Activated T-helper 9 cell treated with anti-CD3 and anti-CD28 coated beads, Interleukin-2, amount 50 U/mL, for 16 hours (primary cell): Measurements from ENCODE around the gene BMPR1A.

Source experiments
- DNase-seq: peaks from one replicate; pipeline ENCODE4 v3.0.0-alpha.2; 2020; ENCODE audit warnings: low read depth

BMPR1A gene

GRCh38 chr10:86802473-86803108 is 46.2 kb downstream of the BMPR1A start:
- no peak for DNase-seq

- DNase-seq, result no peak
Measured at GRCh38 chr10:86803156-86803555, 46.7 kb downstream of the BMPR1A start.

DNA sequence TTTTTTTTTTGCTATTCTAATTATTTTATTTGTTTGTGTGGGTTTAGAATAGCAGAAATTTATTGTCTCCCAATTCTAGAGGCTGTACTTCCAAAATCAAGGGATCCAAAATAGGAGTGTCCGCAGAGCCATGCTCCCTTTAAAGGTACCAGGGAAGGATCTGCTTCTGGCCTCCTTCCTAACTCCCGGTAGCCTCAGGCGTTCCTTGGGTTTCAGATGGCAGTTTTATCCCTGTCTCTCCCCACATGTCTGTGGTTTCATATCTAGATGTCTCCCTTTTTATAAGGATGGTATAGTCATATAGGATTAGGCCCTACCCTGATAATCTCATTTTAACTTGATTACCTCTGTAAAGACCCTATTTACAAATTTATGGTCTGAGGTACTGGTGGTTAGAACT is 48.4 kb downstream of the BMPR1A start:
- no peak for DNase-seq

GRCh38 chr10:86813101-86813500 is 56.7 kb downstream of the BMPR1A start:
- DNase-seq, result no peak

DNA sequence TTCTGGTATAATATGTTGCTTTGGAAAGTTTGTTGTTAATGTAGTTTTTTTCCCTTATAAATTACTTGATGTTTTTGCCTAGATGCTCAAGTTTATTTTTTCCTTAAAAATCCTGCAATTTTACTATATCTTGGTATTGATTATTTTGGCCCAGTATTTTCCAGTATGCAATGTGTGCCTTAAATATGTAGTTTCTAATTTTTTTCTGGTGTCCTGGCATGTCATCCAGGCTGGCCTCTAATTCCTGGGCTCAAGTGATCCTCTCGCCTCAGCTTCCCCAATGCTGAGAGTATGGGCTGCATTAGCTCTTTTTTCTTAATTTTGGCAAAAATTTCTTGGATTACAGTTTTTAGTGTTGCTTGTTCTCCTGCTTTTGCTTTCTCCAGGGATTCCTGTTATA is 57.6 kb downstream of the BMPR1A start:
- no peak for DNase-seq

- DNase-seq, result no peak
Measured at GRCh38 chr10:86815035-86815617, 58.7 kb downstream of the BMPR1A start.

- DNase-seq, result no peak
Measured at GRCh38 chr10:86815640-86816039, 59.2 kb downstream of the BMPR1A start.

DNA sequence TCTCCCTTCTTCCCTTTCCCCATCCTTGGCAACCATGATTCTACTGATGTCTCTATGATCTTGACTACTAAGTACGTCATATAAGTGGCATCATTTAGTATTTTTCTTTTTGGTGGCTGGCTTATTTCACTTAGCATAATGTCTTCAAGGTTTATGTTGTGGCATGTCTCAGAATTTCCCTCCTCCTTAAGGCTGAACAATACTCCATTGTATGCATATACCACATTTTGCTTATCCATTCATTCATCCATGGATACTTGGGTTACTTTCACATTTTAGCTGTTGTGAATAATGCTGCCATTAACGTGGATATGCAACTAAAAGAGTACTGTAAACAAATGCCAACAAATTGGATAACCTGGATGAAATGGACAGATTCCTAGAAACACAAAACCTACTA is 60.8 kb downstream of the BMPR1A start:
- no peak for DNase-seq

GRCh38 chr10:86819567-86819966 is 63.1 kb downstream of the BMPR1A start:
- no peak for DNase-seq

DNA sequence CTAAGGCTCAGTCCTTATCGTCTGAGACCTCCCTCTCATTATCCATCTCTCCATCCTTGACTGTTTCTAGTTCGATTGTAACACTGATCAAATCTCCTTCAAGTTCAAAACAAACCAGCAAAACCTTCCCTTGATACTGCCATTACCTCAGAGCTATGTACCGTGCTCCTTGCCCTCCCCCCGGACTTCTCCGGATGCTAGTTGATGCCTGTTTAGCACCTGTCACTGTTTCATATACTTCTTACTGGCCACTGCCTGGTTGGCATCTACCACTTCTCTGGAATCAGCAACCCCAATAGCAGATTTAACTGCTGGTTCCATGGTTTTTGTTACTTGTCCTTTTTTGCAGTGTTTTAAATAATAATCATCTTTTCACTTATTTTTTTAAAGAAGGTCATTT is 64.1 kb downstream of the BMPR1A start:
- no peak for DNase-seq

DNA sequence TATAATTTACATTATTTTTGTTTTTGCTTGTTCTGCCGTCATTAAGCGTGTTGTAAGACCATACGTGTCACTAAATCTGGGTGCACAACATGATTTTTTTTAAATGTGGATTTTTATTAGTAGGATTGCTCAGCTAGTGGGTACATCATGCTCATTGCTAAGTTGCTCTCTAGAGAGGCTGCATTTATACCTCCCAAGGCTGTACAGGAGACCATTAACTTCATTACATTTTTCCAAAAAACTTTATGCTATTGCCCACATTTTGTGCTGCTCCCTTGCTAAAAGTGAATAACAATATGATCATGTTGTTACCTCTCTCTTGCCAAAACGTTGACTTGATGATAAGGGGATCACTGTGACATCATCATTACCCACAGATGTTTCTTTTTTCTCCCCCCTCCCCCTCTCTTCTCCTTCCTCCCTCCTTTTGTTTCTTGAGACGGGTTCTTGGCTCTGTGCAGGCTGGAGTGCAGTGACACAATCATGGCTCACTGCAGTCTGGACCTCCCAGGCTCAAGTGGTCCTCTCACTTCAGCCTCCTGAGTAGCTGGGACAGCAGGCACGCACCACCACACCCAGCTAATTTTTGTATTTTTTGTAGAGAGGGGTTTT is 65.1 kb downstream of the BMPR1A start:
- no peak for DNase-seq

GRCh38 chr10:86823565-86823964 is 67.1 kb downstream of the BMPR1A start:
- DNase-seq, result no peak

GRCh38 chr10:86824151-86824550 is 67.7 kb downstream of the BMPR1A start:
- DNase-seq, result no peak

- DNase-seq, result no peak
Measured at GRCh38 chr10:86825366-86825765, 68.9 kb downstream of the BMPR1A start.

DNA sequence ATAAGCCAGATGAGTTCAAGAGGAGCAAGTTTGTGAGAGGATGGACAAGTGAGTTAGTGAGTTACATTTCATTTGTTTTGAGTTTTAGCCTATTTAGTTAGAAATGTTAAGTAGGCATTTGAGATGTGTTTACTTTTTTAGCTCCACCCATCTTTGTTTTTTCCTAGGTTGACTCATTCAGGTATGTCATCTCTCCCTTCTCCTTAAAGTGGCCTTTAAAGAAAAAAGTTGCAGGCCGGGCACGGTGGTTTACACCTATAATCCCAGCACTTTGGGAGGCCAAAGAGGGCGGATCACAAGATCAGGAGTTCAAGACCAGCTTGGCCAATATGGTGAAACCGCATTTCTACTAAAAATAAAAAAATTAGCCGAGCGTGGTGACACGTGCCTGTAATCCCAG is 71.2 kb downstream of the BMPR1A start:
- no peak for DNase-seq

DNA sequence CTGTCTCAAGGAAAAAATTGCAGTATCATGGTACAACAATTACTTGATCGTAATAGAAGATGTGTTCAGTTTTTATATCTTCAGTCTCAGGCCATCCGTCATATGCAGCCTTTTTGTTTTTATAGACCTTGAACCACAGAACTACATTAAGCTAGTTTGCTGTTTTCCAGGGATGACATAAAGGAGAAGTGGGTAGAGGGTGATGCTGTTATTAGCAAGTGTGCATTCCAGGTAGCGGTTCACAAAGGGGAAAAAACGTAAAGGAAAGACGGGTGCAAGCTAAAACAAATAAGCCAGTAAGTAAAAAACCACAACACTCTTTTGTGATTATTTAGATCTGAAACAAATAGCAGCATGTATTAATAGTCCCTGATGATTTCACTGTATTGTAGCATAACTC is 71.7 kb downstream of the BMPR1A start:
- no peak for DNase-seq

DNA sequence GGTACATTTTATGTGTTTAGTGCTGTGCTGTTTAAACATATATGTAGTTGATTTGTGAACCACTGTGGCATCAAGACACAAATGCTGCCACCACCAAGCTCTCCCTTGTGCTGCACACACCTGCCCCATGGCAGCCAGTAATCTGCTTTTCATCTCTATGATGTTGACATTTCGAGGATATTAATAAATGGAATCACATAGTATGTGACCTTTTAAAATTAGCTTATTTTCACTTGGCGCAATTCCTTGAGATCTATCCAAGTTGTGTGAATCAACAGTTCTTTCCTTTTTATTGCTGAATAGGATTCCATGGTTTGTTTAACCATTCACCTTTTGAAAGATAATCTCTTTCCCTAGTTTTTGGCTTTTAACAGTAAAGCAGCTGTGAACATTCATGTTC is 73.1 kb downstream of the BMPR1A start:
- no peak for DNase-seq

DNA sequence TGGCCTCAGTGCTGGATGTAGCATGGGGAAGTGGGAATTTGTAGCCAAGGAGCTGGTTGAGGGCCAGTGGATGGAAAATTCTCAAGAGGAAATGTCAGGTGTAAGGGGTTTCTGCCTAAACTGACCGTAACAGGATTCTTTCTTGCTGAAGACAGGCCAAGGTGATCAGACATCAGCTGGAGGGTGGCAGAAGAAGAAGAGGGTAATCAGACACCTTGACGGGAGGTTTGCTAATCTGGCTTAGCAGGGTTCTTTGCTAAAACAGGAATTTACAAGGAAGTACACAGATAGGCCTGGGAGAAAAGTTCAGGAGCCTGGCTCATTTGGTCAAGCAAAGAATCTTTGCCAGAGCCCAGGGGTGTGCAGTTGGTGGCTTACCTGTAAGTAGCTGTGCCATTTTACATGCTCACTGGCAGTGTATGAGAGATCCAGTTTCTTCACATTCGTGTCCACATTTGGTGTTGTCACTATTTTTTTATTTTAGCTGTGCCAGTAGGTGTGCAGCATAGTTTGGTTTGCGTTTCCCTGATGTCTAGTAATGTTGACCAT is 73.7 kb downstream of the BMPR1A start:
- no peak for DNase-seq

DNA sequence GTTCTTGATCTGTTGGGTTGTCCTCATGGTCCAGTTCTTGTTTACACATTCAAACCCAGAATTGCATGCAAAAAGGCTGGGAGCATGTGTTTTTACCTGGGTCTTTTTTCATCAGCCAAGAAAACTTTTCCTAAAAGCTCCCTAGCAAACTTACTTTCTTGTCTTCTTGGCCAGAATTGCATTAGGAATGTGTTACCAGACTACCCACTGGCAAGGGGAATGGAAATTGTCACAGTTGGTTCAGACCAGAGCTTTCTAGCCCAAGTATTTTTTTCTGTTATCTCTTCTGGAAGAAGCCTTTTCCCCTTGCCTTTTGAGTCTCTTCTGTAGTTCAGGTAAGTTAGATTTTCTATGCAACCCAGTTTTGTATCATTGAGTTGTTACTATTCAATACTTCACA is 77.5 kb downstream of the BMPR1A start:
- DNase-seq, result no peak

GRCh38 chr10:86836044-86836443 is 79.6 kb downstream of the BMPR1A start:
- no peak for DNase-seq

GRCh38 chr10:86837663-86838062 is 81.2 kb downstream of the BMPR1A start:
- no peak for DNase-seq

DNA sequence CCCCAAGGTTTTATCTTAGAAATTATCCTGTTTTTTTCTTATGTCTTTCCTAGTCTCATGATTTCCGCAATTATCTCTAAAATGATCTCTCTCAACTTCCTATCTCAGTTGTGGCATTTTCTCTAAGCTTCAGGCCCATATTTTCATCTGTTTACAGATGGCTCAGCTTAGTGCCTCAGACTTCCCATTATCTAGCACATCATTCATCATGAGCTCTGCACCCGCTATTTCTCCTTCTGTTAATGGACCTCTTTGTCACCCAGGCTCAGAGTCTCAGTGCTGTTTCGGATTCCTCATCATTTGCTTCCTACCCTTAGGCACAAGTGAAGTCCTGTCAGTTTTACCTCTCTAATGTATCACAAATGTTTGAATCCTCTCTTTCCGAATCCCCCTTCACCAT is 84.1 kb downstream of the BMPR1A start:
- DNase-seq, result no peak

DNA sequence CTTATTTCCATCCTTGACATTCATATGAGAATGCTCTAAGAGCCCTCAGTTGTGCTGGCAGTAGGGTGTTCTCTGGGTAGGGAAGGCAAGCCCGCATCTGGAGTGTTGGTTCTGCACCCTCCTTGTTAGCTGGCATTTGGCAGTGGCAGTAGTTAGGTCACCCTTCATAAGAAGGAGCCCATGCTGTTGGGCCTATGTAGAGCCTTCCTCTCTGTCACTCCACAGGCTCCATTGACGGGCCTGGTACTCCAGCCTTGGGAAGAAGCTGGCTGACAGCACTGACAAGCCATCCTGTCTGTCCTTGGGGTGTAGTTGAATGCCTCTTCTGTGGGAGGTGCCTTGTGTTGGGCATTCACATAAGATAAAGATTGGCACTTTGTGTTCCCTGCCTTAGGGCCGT is 89.7 kb downstream of the BMPR1A start:
- no peak for DNase-seq

GRCh38 chr10:86848747-86849146 is 92.3 kb downstream of the BMPR1A start:
- DNase-seq, result no peak
